GM19467 (cell line): ENCODE measurements around the gene OCIAD1.
"Not testable (repeated sequence)": the region's sequence is repeated elsewhere in the genome, so short reads cannot be mapped to it uniquely, and the experiment has no call there.

Experiments used
- ATAC-seq: cut with Tn5 transposase; IDR thresholded peaks from one replicate; pipeline ENCODE4 v1.9.1; 2021; ENCODE audit warnings: mild to moderate bottlenecking, moderate library complexity; ENCODE audit not compliant: unreplicated experiment

OCIAD1 gene

GRCh38 chr4:48816297-48816696 is 14.6 kb upstream of the OCIAD1 start:
- not testable (repeated sequence) for ATAC-seq

GRCh38 chr4:48816971-48817370 is 13.9 kb upstream of the OCIAD1 start:
- no peak for ATAC-seq

- ATAC-seq = not testable (repeated sequence)
Measured at GRCh38 chr4:48821431-48821830, 9.5 kb upstream of the OCIAD1 start.

- no peak for ATAC-seq
Measured at GRCh38 chr4:48827622-48828021, 3.3 kb upstream of the OCIAD1 start.

GRCh38 chr4:48831532-48832030 is 693 bp downstream of the OCIAD1 start:
- no peak for ATAC-seq

GRCh38 chr4:48832571-48832970 is 1.7 kb downstream of the OCIAD1 start:
- ATAC-seq = no peak

GRCh38 chr4:48836658-48837057 is 5.8 kb downstream of the OCIAD1 start:
- ATAC-seq = no peak

- ATAC-seq = no peak
Measured at GRCh38 chr4:48841045-48841827, 10.3 kb downstream of the OCIAD1 start.

- ATAC-seq = no peak
Measured at GRCh38 chr4:48844843-48845242, 14.0 kb downstream of the OCIAD1 start.

- ATAC-seq = not testable (repeated sequence)
Measured at GRCh38 chr4:48848799-48849198, 17.9 kb downstream of the OCIAD1 start.

GRCh38 chr4:48851651-48852050 is 20.8 kb downstream of the OCIAD1 start:
- no peak for ATAC-seq

GRCh38 chr4:48853604-48854394 is 22.9 kb downstream of the OCIAD1 start:
- no peak for ATAC-seq

- no peak for ATAC-seq
Measured at GRCh38 chr4:48854395-48854683, 23.5 kb downstream of the OCIAD1 start.

- ATAC-seq = no peak
Measured at GRCh38 chr4:48854982-48855381, 24.1 kb downstream of the OCIAD1 start.

- no peak for ATAC-seq
Measured at GRCh38 chr4:48858130-48858529, 27.2 kb downstream of the OCIAD1 start.

GRCh38 chr4:48862038-48862437 is 31.1 kb downstream of the OCIAD1 start:
- no peak for ATAC-seq

- ATAC-seq = no peak
Measured at GRCh38 chr4:48862661-48863060, 31.8 kb downstream of the OCIAD1 start.

- ATAC-seq = no peak
Measured at GRCh38 chr4:48863728-48864127, 32.8 kb downstream of the OCIAD1 start.

GRCh38 chr4:48864696-48865095 is 33.8 kb downstream of the OCIAD1 start:
- not testable (repeated sequence) for ATAC-seq

GRCh38 chr4:48877827-48878535 is 47.1 kb downstream of the OCIAD1 start:
- no peak for ATAC-seq
